Measurements from ENCODE around the gene PAGE4.

Gene PAGE4

GRCh38 chrX:49829016-49829415 lies at the start of gene PAGE4:
TSS of gene PAGE4 (plus strand) at chrX:49829303. CDS start at chrX:49830429, 1,126 bp downstream.
- DNase-seq = no peak

DNA sequence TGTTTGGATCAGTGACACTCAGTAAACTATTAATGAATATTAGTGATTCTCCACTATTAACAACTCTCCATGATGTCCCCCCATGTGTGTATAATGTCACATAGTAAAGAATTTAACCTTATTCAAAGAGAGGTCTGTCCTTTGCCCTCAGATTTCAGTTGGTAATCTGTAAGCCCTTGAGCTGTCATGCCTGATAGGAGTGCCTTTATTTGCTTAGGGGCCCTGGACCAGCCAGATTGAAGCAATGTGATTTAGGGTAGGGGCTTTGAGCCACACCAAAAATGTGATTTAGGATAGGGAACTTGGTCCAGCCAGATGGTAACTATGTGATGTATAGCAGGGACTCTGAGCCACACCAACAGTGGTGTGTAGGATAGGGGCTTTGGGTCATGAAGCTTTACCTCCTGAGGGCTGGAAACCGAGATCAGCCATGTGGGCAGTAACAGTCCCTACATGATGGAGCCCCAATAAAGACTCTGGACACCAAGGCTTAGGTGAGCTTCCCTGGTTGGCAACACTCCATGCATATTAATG lies 44.3 kb upstream of the PAGE4 start:
- no peak for DNase-seq

DNA sequence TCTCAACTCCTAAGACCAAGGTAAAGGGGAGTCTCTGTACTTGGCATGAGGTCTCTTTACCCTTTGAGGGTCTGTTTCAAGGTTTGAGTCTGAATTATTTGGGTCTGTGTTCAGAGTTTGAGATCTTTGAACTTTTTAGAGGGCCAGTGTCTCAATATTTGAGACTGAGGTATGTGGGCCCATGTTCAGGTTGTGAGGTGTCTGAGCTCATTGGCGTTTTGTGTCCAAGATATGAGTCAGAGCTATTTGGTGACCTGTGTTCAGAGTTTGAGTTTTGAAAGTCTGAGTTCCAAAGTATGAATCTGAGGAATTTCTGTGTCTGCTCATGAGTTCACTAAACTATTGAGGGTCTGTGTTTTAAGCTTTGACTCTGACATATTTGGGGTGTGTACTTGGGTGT lies 36.7 kb upstream of the PAGE4 start:
- no peak for DNase-seq

- no peak for DNase-seq
Measured at GRCh38 chrX:49793686-49794085, 35.4 kb upstream of the PAGE4 start.

DNA sequence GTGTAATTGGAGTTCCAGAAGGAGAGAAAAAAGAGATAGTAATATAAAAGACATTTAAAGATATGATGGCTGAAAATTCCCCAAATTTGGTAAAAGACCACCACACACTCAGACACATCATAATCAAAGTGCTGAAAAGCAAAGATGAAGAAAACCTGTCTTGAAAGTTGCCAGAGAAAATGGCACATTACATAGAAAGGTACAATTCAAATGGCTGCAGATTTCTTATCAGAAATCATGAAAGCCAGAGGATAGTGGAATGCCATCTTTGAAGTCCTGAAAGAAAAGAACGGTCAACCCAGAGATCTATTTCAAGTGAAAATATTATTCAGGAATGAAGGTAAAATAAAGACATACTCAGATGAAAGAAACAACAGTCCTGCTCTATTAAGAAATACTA lies 29.3 kb upstream of the PAGE4 start:
- DNase-seq = no peak

- DNase-seq = no peak
Measured at GRCh38 chrX:49809891-49810632, 19.0 kb upstream of the PAGE4 start.

GRCh38 chrX:49812177-49812576 lies 16.9 kb upstream of the PAGE4 start:
- DNase-seq = no peak

- no peak for DNase-seq
Measured at GRCh38 chrX:49816435-49816834, 12.7 kb upstream of the PAGE4 start.

- peak in 5 of 56 donors; percentile 1 to 9 (median 2) for DNase-seq
Measured at GRCh38 chrX:49838374-49838773, 9.3 kb downstream of the PAGE4 start.

- peak in 49 of 56 donors; percentile 0 to 73 (median 27) for DNase-seq
Measured at GRCh38 chrX:49840679-49841078, 11.6 kb downstream of the PAGE4 start.

GRCh38 chrX:49842621-49843020 lies 13.5 kb downstream of the PAGE4 start:
- no peak for DNase-seq

DNA sequence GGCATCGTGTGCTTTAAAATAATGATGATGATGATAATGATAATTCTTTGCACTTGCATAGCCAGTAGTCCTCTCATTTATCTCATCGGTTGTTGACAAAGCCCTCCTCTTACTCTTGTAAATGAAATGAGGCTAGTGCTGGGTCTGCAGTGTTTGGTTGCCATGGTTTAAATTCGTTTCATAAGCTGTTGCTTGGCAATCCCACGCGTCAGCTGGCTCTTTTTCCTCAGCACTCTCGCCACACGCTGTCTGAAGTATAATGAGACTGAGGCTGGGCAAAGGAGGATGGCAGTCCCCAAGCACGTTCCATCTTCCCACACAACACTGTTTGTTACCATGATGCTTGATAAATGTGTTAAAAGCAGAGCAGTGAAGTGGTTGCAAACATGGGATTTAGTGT lies 15.5 kb downstream of the PAGE4 start:
- peak in 44 of 56 donors; percentile 0 to 73 (median 12) for DNase-seq

DNA sequence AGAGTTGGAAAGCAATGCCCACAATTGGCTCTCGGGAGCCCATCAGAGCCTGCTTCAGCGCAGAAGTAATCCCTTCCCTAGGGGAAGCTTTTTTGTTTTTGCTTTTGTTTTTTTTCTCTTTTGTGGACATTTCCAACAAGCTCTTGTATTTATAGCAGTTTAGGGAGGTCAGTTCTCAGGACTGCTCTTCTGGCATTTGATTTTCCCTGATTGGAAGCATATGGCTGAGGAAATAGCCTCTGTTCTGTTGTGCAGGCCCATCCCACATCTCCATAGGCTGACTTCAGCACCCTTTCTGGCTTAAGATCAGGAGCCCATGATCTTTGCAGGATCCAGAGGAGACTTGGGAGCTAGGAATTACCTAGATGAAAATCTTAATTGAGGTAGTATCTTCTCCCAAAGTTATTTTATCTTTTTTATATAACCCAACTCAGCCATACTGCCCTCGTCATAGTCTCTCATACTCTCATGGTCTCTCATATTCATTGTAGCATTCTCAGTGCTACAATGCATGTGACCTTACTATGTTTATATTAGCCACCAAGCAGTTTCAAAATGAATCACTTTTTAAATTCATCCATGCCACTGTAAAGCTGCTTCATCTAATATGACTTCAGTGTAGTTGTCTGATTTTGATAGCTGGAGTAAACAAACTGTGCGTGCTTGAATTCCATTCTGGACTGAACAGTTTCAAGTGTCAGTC lies 16.7 kb downstream of the PAGE4 start:
- DNase-seq = no peak

GRCh38 chrX:49846522-49846921 lies 17.4 kb downstream of the PAGE4 start:
- DNase-seq = no peak

DNA sequence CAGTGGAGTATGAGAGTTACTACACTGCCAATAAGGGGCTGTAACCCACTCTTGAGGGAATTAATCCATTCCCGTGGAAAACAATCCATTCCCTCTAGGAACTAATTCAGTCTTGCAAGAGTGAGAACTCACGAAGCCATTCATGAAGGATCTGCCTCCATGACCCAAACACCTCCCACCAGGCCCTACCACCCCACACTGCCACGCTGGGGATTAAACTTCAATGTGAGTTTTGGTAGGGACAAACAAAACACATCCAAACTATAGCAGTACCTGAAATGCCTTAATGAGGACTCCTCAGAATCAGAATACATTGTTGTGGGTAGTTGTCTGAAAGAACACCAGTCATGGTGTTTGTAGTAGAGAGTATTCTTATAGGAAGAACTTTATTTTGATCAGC lies 19.2 kb downstream of the PAGE4 start:
- no peak for DNase-seq

GRCh38 chrX:49850028-49850427 lies 20.9 kb downstream of the PAGE4 start:
- no peak for DNase-seq

- DNase-seq = no peak
Measured at GRCh38 chrX:49853661-49854060, 24.6 kb downstream of the PAGE4 start.

DNA sequence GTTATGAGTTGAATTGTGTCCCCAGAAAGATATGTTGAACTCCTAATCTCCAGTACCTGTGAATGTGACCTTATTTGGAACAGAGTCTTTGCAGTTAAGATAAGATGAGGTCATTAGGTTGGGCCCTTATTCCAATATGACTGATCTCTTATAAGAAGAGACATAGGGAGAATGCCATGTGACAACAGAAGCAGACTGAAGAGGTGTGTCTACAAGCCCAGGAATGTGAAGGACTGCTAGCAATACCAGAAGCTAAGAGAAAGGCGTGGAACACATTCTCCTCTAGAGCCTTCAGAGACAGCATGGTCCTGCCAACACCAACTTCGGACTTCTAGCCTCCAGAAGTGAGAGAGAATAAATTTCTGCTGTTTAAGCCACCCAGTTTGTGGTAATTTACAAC lies 27.7 kb downstream of the PAGE4 start:
- no peak for DNase-seq

DNA sequence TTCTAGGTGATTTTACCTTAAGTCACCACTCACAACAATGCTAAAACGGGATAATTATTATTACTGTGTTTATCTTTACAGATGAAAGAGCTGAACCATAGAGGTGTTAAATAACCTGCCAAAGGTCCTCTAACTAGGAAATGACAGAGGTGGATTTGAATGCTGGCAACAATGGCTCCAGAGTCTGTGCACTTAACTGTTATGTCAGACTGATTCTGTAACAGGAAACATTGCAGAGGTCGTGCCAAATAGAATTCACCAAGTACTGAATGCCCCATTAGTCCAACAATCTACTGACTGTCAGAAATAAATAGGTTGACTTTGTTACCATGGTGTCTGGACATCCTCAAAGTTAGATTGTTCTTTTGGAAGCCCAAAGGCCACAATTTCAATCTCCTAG lies 29.2 kb downstream of the PAGE4 start:
- DNase-seq = no peak

DNA sequence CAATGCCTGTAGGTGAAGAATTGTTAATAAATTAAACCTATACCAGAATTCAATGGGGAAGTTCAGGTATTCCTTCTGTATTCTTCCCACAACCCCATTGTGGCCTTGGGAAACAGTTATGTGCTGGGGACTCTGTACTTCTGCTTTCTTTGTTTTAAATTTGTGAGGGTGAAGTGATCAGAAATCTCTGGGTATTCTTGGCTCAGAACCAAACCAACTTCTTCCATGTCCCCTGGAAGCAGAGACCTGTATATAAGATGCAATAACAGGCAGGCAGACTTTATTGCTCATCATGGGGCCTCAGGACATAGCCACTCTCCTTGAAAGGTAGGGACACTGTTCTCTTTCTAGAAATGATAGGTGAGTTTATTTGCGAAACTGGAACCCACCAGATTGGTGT lies 30.4 kb downstream of the PAGE4 start:
- no peak for DNase-seq

- no peak for DNase-seq
Measured at GRCh38 chrX:49860867-49861535, 31.9 kb downstream of the PAGE4 start.

DNA sequence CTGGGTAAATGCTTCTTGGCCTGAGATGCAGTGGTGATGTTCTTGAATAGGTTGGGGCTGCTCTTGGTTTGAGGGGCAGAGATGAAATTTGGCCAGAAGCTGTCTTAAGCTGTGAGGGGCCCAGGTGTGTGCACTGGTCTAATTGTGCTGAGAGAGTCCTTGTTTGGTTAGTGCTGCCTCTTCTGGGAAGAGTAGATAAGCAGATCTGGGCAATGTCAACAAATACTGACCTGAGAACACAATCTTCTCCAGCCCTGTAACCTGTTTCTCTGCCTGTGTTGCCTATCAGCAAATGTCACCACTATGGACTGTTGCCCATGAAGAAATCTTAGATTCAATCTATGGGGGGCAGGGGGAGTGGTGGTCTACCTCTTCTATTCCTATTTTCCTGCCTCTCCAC lies 33.0 kb downstream of the PAGE4 start:
- DNase-seq = no peak
